ENCODE data around the gene THBS1.

THBS1 gene

GRCh38 chr15:39589193-39589814, 8.4 kb downstream of the THBS1 start:
- no peak for DNase-seq (ENCODE audit: low read depth)

- no peak for DNase-seq (ENCODE audit: low read depth)
Observed at GRCh38 chr15:39589815-39590644, 9.2 kb downstream of the THBS1 start.

- DNase-seq (ENCODE audit: low read depth) = no peak
Observed at GRCh38 chr15:39591141-39591895, 10.4 kb downstream of the THBS1 start.

- DNase-seq (ENCODE audit: low read depth) = no peak
Observed at GRCh38 chr15:39591896-39592315, 11.0 kb downstream of the THBS1 start.

GRCh38 chr15:39592500-39592899, 11.6 kb downstream of the THBS1 start:
- no peak for DNase-seq (ENCODE audit: low read depth)

GRCh38 chr15:39593071-39593655, 12.3 kb downstream of the THBS1 start:
- no peak for DNase-seq (ENCODE audit: low read depth)

- no peak for DNase-seq (ENCODE audit: low read depth)
Observed at GRCh38 chr15:39593656-39594445, 13.0 kb downstream of the THBS1 start.

GRCh38 chr15:39594446-39595337, 13.8 kb downstream of the THBS1 start:
- DNase-seq (ENCODE audit: low read depth) = no peak

GRCh38 chr15:39595338-39596221, 14.7 kb downstream of the THBS1 start:
- DNase-seq (ENCODE audit: low read depth) = no peak

GRCh38 chr15:39596358-39597051, 15.6 kb downstream of the THBS1 start:
- DNase-seq (ENCODE audit: low read depth) = no peak

- DNase-seq (ENCODE audit: low read depth) = no peak
Observed at GRCh38 chr15:39597336-39597735, 16.5 kb downstream of the THBS1 start.

- no peak for DNase-seq (ENCODE audit: low read depth)
Observed at GRCh38 chr15:39597751-39598185, 16.9 kb downstream of the THBS1 start.

- no peak for DNase-seq (ENCODE audit: low read depth)
Observed at GRCh38 chr15:39598186-39598850, 17.4 kb downstream of the THBS1 start.

GRCh38 chr15:39598958-39599845, 18.3 kb downstream of the THBS1 start:
- no peak for DNase-seq (ENCODE audit: low read depth)

- DNase-seq (ENCODE audit: low read depth) = no peak
Observed at GRCh38 chr15:39599871-39600270, 19.0 kb downstream of the THBS1 start.

- DNase-seq (ENCODE audit: low read depth) = no peak
Observed at GRCh38 chr15:39602143-39602542, 21.3 kb downstream of the THBS1 start.

GRCh38 chr15:39605146-39605545, 24.3 kb downstream of the THBS1 start:
- DNase-seq (ENCODE audit: low read depth) = no peak

Data from stimulated activated CD8-positive, alpha-beta memory T cell treated with anti-CD3 and anti-CD28 coated beads, Interleukin-15, amount 100 ng/mL, for 1 hour (primary cell).